GM23338 (cell line): ENCODE results near the gene TTLL13. TPM values are rescaled to one million over a fixed set of nuclear protein-coding genes. Genes with fewer than 3 reads are reported as not detected.

Source experiments
- ATAC-seq: fragments of 200-7000 bp; cut with Tn5 transposase; 3 replicates; pipeline ENCODE4 v1.9.1; 2020
- DNase-seq: peaks from one replicate; pipeline ENCODE4 v3.0.0-alpha.2; 2015; ENCODE audit warnings: low spot score
- H2AFZ ChIP-seq: fragments of 200-600 bp; sonication (generic); 2 replicates; pipeline ENCODE4 v1.8.0; 2016; ENCODE audit warnings: antibody characterized with exemption, mild to moderate bottlenecking, moderate library complexity
- H3F3A ChIP-seq: fragments of 200-600 bp; sonication (generic); replicated peaks from 2 replicates; pipeline ENCODE4 v1.8.0; 2017; ENCODE audit warnings: antibody characterized with exemption, mixed run types, low read depth
- H3K27ac ChIP-seq: fragments of 200-600 bp; sonication (generic); 2 replicates; pipeline ENCODE4 v1.6.1; 2016; ENCODE audit warnings: low read depth
- H3K27me3 ChIP-seq: fragments of 200-600 bp; sonication (generic); 2 replicates; pipeline ENCODE4 v1.8.0; 2016; ENCODE audit warnings: mild to moderate bottlenecking, mixed run types, moderate library complexity; ENCODE audit not compliant: insufficient read depth
- H3K36me3 ChIP-seq: fragments of 200-600 bp; sonication (generic); 2 replicates; pipeline ENCODE4 v1.8.0; 2016; ENCODE audit warnings: mild to moderate bottlenecking; ENCODE audit not compliant: insufficient read depth
- H3K4me1 ChIP-seq: fragments of 200-600 bp; sonication (generic); 2 replicates; pipeline ENCODE4 v1.8.0; 2016; ENCODE audit warnings: mild to moderate bottlenecking, moderate library complexity; ENCODE audit not compliant: insufficient read depth
- H3K4me2 ChIP-seq: fragments of 200-600 bp; sonication (generic); 2 replicates; pipeline ENCODE4 v1.7.1; 2017; ENCODE audit warnings: mixed run types
- H3K4me3 ChIP-seq: fragments of 200-600 bp; sonication (generic); 2 replicates; pipeline ENCODE4 v1.6.1; 2016; ENCODE audit warnings: mixed run types
- H3K79me2 ChIP-seq: fragments of 200-600 bp; sonication (generic); replicated peaks from 2 replicates; pipeline ENCODE4 v1.8.0; 2017; ENCODE audit warnings: mild to moderate bottlenecking; ENCODE audit not compliant: insufficient read depth
- H3K9me2 ChIP-seq: fragments of 200-600 bp; sonication (generic); 2 replicates; pipeline ENCODE4 v1.8.0; 2017; ENCODE audit not compliant: insufficient read depth
- H4K20me1 ChIP-seq: fragments of 200-600 bp; sonication (generic); replicated peaks from 2 replicates; pipeline ENCODE4 v1.8.0; 2017; ENCODE audit warnings: mild to moderate bottlenecking; ENCODE audit not compliant: insufficient read depth
- H3K27ac Mint-ChIP-seq: 2 replicates; pipeline ENCODE4 v1.8.0; 2020; ENCODE audit warnings: inconsistent platforms, mild to moderate bottlenecking, moderate library complexity, mixed read lengths
- H3K27me3 Mint-ChIP-seq: 3 replicates; pipeline ENCODE4 v1.8.0; 2022; ENCODE audit warnings: low read depth, mild to moderate bottlenecking, moderate library complexity, mixed read lengths, inconsistent platforms; ENCODE audit not compliant: insufficient read depth, poor library complexity
- H3K36me3 Mint-ChIP-seq: 3 replicates; pipeline ENCODE4 v1.8.0; 2021; ENCODE audit warnings: low read depth, mild to moderate bottlenecking, inconsistent platforms, moderate library complexity, mixed read lengths
- H3K4me1 Mint-ChIP-seq: 3 replicates; pipeline ENCODE4 v1.8.0; 2020; ENCODE audit warnings: mild to moderate bottlenecking, inconsistent platforms, mixed read lengths
- H3K4me3 Mint-ChIP-seq: 3 replicates; pipeline ENCODE4 v1.8.0; 2021; ENCODE audit warnings: moderate library complexity, mild to moderate bottlenecking, inconsistent platforms, mixed read lengths
- H3K9me3 Mint-ChIP-seq: 3 replicates; pipeline ENCODE4 v1.8.0; 2020; ENCODE audit warnings: moderate library complexity, mild to moderate bottlenecking, inconsistent platforms, mixed read lengths
- CREB1 ChIP-seq: fragments of 250-450 bp; sonication (Bioruptor Pico); IDR thresholded peaks from 2 replicates; pipeline ENCODE4 v1.5.0; 2020; ENCODE audit warnings: low read depth, mild to moderate bottlenecking, moderate library complexity
- ETS1 ChIP-seq: IDR thresholded peaks from 2 replicates; pipeline ENCODE4 v1.6.1; 2016; ENCODE audit warnings: antibody characterized with exemption
- EZH2 ChIP-seq: fragments of 200-600 bp; sonication (generic); IDR thresholded peaks from one replicate; pipeline ENCODE4 v1.8.0; 2017; ENCODE audit warnings: antibody characterized with exemption, mild to moderate bottlenecking, low read depth; ENCODE audit not compliant: unreplicated experiment
- EZH2phosphoT487 ChIP-seq: fragments of 200-600 bp; sonication (generic); IDR thresholded peaks from one replicate; pipeline ENCODE4 v1.8.1; 2018; ENCODE audit warnings: antibody characterized with exemption; ENCODE audit not compliant: unreplicated experiment
- JUNB ChIP-seq: IDR thresholded peaks from one replicate; pipeline ENCODE4 v1.6.1; 2016; ENCODE audit warnings: antibody characterized with exemption; ENCODE audit not compliant: unreplicated experiment
- NANOG ChIP-seq: IDR thresholded peaks from 2 replicates; pipeline ENCODE4 v1.6.1; 2016; ENCODE audit warnings: antibody characterized with exemption, borderline replicate concordance
- POLR2AphosphoS5 ChIP-seq: IDR thresholded peaks from 2 replicates; pipeline ENCODE4 v1.6.1; 2016; ENCODE audit warnings: antibody characterized with exemption, low read depth
- ZNF114 ChIP-seq: fragments of 250-450 bp; sonication (Bioruptor Pico); IDR thresholded peaks from 2 replicates; pipeline ENCODE4 v1.5.0; 2020; ENCODE audit warnings: mild to moderate bottlenecking, moderate library complexity
- ZNF331 ChIP-seq: fragments of 250-450 bp; sonication (Bioruptor Pico); IDR thresholded peaks from 2 replicates; pipeline ENCODE4 v1.5.0; 2020; ENCODE audit warnings: low read depth, mild to moderate bottlenecking, moderate library complexity
- ZNF462 ChIP-seq: fragments of 250-450 bp; sonication (Bioruptor Pico); IDR thresholded peaks from 2 replicates; pipeline ENCODE4 v1.5.0; 2020; ENCODE audit warnings: mild to moderate bottlenecking, moderate library complexity
- polyA plus RNA-seq: library from polyadenylated mRNA; unstranded; fragments of >200 nt; fragmentation: Nextera tagmentation; extraction: Ambion mirVana; gene quantifications from 2 replicates; pipeline ENCODE4 v1.2.1, GENCODE V29; 2016
- total RNA-seq: library from RNA; depleted of rRNA; stranded (reverse); fragments of >200 nt; shearing (Covaris generic); gene quantifications from 2 replicates; pipeline ENCODE4 v1.2.3, GENCODE V29; 2014
- TF ChIP-seq, protein P1 (sequence below), 2 experiments: fragments of 200-600 bp in 1 of 2; sonication (generic) in 1 of 2; conservative IDR thresholded peaks; 2 replicates each; pipeline versions ENCODE4 v1.5.1 to v1.6.1; 2016 to 2017; ENCODE audit warnings: antibody characterized with exemption in 2 of 2, low read depth in 2 of 2, mild to moderate bottlenecking in 2 of 2, moderate library complexity in 1 of 2
- TF ChIP-seq, protein P2 (sequence below): IDR thresholded peaks from one replicate; pipeline ENCODE4 v1.6.1; 2018; ENCODE audit warnings: antibody characterized with exemption; ENCODE audit not compliant: unreplicated experiment

TTLL13 gene
- total and polyA plus RNA-seq, 2 experiments from 2014 or later = not detected

- H3K36me3 ChIP-seq = no peaks in the 10 kb centered on the region
- TF ChIP-seq EZH2phosphoT487 = no peak
- no peak for TF ChIP-seq ZNF462 (CRISPR knock-in tag)
- no peak for TF ChIP-seq ZNF114 (CRISPR knock-in tag)
- TF ChIP-seq EZH2 = no peak
- TF ChIP-seq NANOG = no peak
- TF ChIP-seq CREB1 (CRISPR knock-in tag) = no peak
- TF ChIP-seq JUNB = no peak
- TF ChIP-seq POLR2AphosphoS5 = no peak
- no peak for TF ChIP-seq ETS1
- TF ChIP-seq, protein P1, sequence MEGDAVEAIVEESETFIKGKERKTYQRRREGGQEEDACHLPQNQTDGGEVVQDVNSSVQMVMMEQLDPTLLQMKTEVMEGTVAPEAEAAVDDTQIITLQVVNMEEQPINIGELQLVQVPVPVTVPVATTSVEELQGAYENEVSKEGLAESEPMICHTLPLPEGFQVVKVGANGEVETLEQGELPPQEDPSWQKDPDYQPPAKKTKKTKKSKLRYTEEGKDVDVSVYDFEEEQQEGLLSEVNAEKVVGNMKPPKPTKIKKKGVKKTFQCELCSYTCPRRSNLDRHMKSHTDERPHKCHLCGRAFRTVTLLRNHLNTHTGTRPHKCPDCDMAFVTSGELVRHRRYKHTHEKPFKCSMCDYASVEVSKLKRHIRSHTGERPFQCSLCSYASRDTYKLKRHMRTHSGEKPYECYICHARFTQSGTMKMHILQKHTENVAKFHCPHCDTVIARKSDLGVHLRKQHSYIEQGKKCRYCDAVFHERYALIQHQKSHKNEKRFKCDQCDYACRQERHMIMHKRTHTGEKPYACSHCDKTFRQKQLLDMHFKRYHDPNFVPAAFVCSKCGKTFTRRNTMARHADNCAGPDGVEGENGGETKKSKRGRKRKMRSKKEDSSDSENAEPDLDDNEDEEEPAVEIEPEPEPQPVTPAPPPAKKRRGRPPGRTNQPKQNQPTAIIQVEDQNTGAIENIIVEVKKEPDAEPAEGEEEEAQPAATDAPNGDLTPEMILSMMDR (conservative IDR thresholded peaks at IDR 0.05; ENCODE audit: low read depth in 2 of 2) = no peak
- TF ChIP-seq, protein P2, sequence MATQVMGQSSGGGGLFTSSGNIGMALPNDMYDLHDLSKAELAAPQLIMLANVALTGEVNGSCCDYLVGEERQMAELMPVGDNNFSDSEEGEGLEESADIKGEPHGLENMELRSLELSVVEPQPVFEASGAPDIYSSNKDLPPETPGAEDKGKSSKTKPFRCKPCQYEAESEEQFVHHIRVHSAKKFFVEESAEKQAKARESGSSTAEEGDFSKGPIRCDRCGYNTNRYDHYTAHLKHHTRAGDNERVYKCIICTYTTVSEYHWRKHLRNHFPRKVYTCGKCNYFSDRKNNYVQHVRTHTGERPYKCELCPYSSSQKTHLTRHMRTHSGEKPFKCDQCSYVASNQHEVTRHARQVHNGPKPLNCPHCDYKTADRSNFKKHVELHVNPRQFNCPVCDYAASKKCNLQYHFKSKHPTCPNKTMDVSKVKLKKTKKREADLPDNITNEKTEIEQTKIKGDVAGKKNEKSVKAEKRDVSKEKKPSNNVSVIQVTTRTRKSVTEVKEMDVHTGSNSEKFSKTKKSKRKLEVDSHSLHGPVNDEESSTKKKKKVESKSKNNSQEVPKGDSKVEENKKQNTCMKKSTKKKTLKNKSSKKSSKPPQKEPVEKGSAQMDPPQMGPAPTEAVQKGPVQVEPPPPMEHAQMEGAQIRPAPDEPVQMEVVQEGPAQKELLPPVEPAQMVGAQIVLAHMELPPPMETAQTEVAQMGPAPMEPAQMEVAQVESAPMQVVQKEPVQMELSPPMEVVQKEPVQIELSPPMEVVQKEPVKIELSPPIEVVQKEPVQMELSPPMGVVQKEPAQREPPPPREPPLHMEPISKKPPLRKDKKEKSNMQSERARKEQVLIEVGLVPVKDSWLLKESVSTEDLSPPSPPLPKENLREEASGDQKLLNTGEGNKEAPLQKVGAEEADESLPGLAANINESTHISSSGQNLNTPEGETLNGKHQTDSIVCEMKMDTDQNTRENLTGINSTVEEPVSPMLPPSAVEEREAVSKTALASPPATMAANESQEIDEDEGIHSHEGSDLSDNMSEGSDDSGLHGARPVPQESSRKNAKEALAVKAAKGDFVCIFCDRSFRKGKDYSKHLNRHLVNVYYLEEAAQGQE = no peak
- TF ChIP-seq ZNF331 (CRISPR knock-in tag) = no peak
- H3F3A ChIP-seq = peaks cover 6% of the 10 kb centered on the region; the same call in 1 of the 2 replicates
- Mint-ChIP-seq H3K27ac (no peak overlapping the region), H3K4me3 (no peak overlapping the region), H3K36me3 (peaks cover 11% of the 10 kb centered on the region; the same call in 2 of the 3 replicates), H3K4me1 (peaks cover 15% of the 10 kb centered on the region), H3K27me3 (peaks cover 17% of the 10 kb centered on the region), H3K9me3 (no peaks in the 10 kb centered on the region)
- no peak overlapping the region for H2AFZ ChIP-seq
- peaks cover 11% of the 10 kb centered on the region for H3K4me1 ChIP-seq
- no peak overlapping the region for H3K4me2 ChIP-seq
- peaks cover 15% of the 10 kb centered on the region for H4K20me1 ChIP-seq
- no peak for ATAC-seq
- H3K27me3 ChIP-seq = no peaks in the 10 kb centered on the region
- H3K4me3 ChIP-seq = no peak overlapping the region
- H3K27ac ChIP-seq = no peak overlapping the region
- DNase-seq = no peak
- H3K9me2 ChIP-seq = no peaks in the 10 kb centered on the region
- H3K79me2 ChIP-seq = peaks cover 47% of the 10 kb centered on the region
Measured at GRCh38 chr15:90205050-90205848, 44.1 kb upstream of the TTLL13 start.
